K562 (cell line): ENCODE results near the gene PCAT6. TPM values are rescaled to one million over a fixed set of nuclear protein-coding genes. Genes with fewer than 3 reads are reported as not detected.

Experiments used
- ATAC-seq: fragments of 200-7000 bp; cut with Tn5 transposase; 3 replicates; pipeline ENCODE4 v1.9.1; 2020; ENCODE audit warnings: moderate library complexity
- BruUV-seq: library from RNA; stranded (reverse); fragments of 400-500 nt; replicated peaks from 2 replicates; lab custom pipeline; 2021; lab: Mats Ljungman, UMichigan
- CTCF ChIA-PET: fragments of 300-600 bp; formaldehyde crosslinking; extraction: SDS; loops from one replicate; lab custom pipeline; 2021; ENCODE audit warnings: low intra/inter-chr PET ratio; lab: Yijun Ruan, JAX
- POLR2A ChIA-PET: fragments of 300-600, 350-650 bp; sonication (Branson Sonifier 250); formaldehyde crosslinking; extraction: SDS; loops from one replicate; lab custom pipeline; 2021; ENCODE audit warnings: antibody characterized with exemption, inconsistent platforms; lab: Yijun Ruan, JAX
- DNase-seq, 4 experiments: peaks; one replicate each; pipeline versions ENCODE4 v3.0.0 to v3.0.0-alpha.2; 2011 to 2018; ENCODE audit warnings: low spot score in 3 of 4, mixed read lengths in 3 of 4; ENCODE audit errors: extremely low read depth in 1 of 4
- FAIRE-seq: peaks from 2 replicates; lab custom pipeline; 2011; peaks lifted over from hg19 to GRCh38; lab: Jason Lieb, UNC
- H2AFZ ChIP-seq: 2 replicates; pipeline ENCODE4 v1.6.0; 2011; ENCODE audit warnings: low read depth, low read length, control low read depth, inconsistent platforms
- H3K27ac ChIP-seq: fragments of 200-600 bp; 3 replicates; pipeline ENCODE4 v1.8.0; 2011; ENCODE audit warnings: low read depth, mild to moderate bottlenecking, control low read depth, inconsistent platforms, low read length, moderate library complexity, mixed read lengths; ENCODE audit errors: extremely low read depth
- H3K27me3 ChIP-seq, 2 experiments: fragments of 300-600 bp in 1 of 2; 2 replicates in 1 of 2; 3 replicates in 1 of 2; pipeline versions ENCODE4 v1.6.0 to v1.8.0; 2011; ENCODE audit warnings: inconsistent platforms in 2 of 2, low read length in 2 of 2, mild to moderate bottlenecking in 1 of 2, mixed read lengths in 1 of 2, moderate library complexity in 1 of 2; ENCODE audit not compliant: control insufficient read depth in 2 of 2, insufficient read depth in 2 of 2
- H3K36me3 ChIP-seq: fragments of 300-600 bp; 3 replicates; pipeline ENCODE4 v1.8.0; 2011; ENCODE audit warnings: mild to moderate bottlenecking, low read length, inconsistent platforms; ENCODE audit not compliant: control insufficient read depth, insufficient read depth
- H3K4me1 ChIP-seq, 2 experiments: fragments of 200-600 bp in 1 of 2; replicated peaks in 1 of 2; 2 replicates in 1 of 2; 3 replicates in 1 of 2; pipeline versions ENCODE4 v1.5.1 to v1.8.0; 2011; ENCODE audit warnings: inconsistent platforms in 2 of 2, low read length in 2 of 2, mild to moderate bottlenecking in 1 of 2, mixed read lengths in 1 of 2, moderate library complexity in 1 of 2; ENCODE audit not compliant: control insufficient read depth in 2 of 2, insufficient read depth in 2 of 2
- H3K4me2 ChIP-seq: 2 replicates; pipeline ENCODE4 v1.6.1; 2011; ENCODE audit warnings: low read length, control low read depth, inconsistent platforms, mixed read lengths; ENCODE audit not compliant: insufficient read depth
- H3K4me3 ChIP-seq: fragments of 200-600 bp; sonication (generic), shearing (Covaris generic); 2 replicates; pipeline ENCODE4 v1.5.1; 2016; ENCODE audit warnings: control low read depth, inconsistent platforms
- H3K79me2 ChIP-seq: fragments of 200-600 bp; 3 replicates; pipeline ENCODE4 v1.8.0; 2011; ENCODE audit warnings: low read length, inconsistent platforms; ENCODE audit not compliant: control insufficient read depth, insufficient read depth
- H3K9ac ChIP-seq, 2 experiments: 2 replicates each; pipeline versions ENCODE4 v1.6.0 to v1.6.1; 2011; ENCODE audit warnings: low read depth in 2 of 2, low read length in 2 of 2, control low read depth in 1 of 2, inconsistent platforms in 1 of 2, mild to moderate bottlenecking in 1 of 2, mixed read lengths in 1 of 2; ENCODE audit not compliant: insufficient read depth in 1 of 2
- H3K9me1 ChIP-seq: one replicate; pipeline ENCODE4 v1.6.0; 2011; ENCODE audit warnings: inconsistent platforms, mild to moderate bottlenecking, low read length, moderate library complexity; ENCODE audit not compliant: control insufficient read depth, insufficient read depth
- H3K9me3 ChIP-seq: replicated peaks from 2 replicates; pipeline ENCODE4 v1.5.1; 2011; ENCODE audit warnings: low read depth, low read length, inconsistent platforms; ENCODE audit not compliant: control insufficient read depth, insufficient read depth
- H4K20me1 ChIP-seq: replicated peaks from 2 replicates; pipeline ENCODE4 v1.6.1; 2011; ENCODE audit warnings: low read length, inconsistent platforms, mixed read lengths; ENCODE audit not compliant: control insufficient read depth, insufficient read depth
- ARID1B ChIP-seq: fragments of 450-650 bp; IDR thresholded peaks from 2 replicates; pipeline ENCODE4 v1.6.1; 2016; ENCODE audit warnings: antibody characterized with exemption, mild to moderate bottlenecking, inconsistent platforms
- CBFA2T3 ChIP-seq: fragments of 450-650 bp; IDR thresholded peaks from 2 replicates; pipeline ENCODE4 v1.6.1; 2017
- DPF2 ChIP-seq: fragments of 450-650 bp; IDR thresholded peaks from 2 replicates; pipeline ENCODE4 v1.6.1; 2016
- GATAD2B ChIP-seq: fragments of 450-650 bp; IDR thresholded peaks from 2 replicates; pipeline ENCODE4 v1.6.1; 2017; ENCODE audit warnings: mild to moderate bottlenecking, borderline replicate concordance
- HLTF ChIP-seq: fragments of 450-650 bp; IDR thresholded peaks from 2 replicates; pipeline ENCODE4 v1.6.1; 2016
- MAFK ChIP-seq: IDR thresholded peaks from 2 replicates; pipeline ENCODE4 v1.6.1; 2011; ENCODE audit warnings: low read length, improper control_type of control experiment
- NCOR1 ChIP-seq: fragments of 450-650 bp; IDR thresholded peaks from 2 replicates; pipeline ENCODE4 v1.6.1; 2016; ENCODE audit warnings: mild to moderate bottlenecking, moderate library complexity
- NFE2 ChIP-seq: IDR thresholded peaks from 2 replicates; pipeline ENCODE4 v1.6.1; 2014; ENCODE audit warnings: antibody characterized with exemption, low read depth
- RBM34 ChIP-seq: fragments of 200-400 bp; formaldehyde crosslinking; IDR thresholded peaks from 2 replicates; pipeline ENCODE4 v1.6.1; 2018; ENCODE audit warnings: low read length, borderline replicate concordance; ENCODE audit not compliant: insufficient read depth
- SMAD3 ChIP-seq: fragments of 450-650 bp; formaldehyde crosslinking; conservative IDR thresholded peaks from 2 replicates; pipeline ENCODE4 v1.4.0; 2020; ENCODE audit warnings: mild to moderate bottlenecking
- whole genome bisulfite sequencing: fragments of 100-300 bp; shearing (Covaris generic); methylation state at CpG from one replicate; pipeline ENCODE4 v1.1.6; 2016; ENCODE audit warnings: low coverage, mixed read lengths; ENCODE audit not compliant: insufficient coverage; ENCODE audit errors: missing lambda C conversion rate; 5-methylcytosine and 5-hydroxymethylcytosine counted together
- in situ Hi-C: fragments of 300-500 bp; cut with MboI; formaldehyde crosslinking; loops from 4 replicates; pipeline ENCODE4 v1.15.0; 2018; ENCODE audit warnings: inconsistent platforms, mixed read lengths
- intact Hi-C: fragments of 100-400 bp; cut with micrococcal nuclease; formaldehyde crosslinking; loops from 2 replicates; pipeline ENCODE4 v1.14.2; 2022
- polyA plus RNA-seq, 8 experiments: library from polyadenylated mRNA; depleted of rRNA in 4 of 8; stranded (reverse) in 5 of 8; unstranded in 3 of 8; fragments of >200 nt; fragmentation: Nextera tagmentation in 2 of 8; fragmentation: Illumina TruSeq in 1 of 8; extraction: Ambion mirVana in 2 of 8; extraction: Trizol in 1 of 8; gene quantifications; 2 replicates each; pipeline versions ENCODE4 v1.2.1 to v1.2.3, GENCODE V29; 2011 to 2014; ENCODE audit warnings: inconsistent platforms in 1 of 8, missing spikeins in 1 of 8
- total RNA-seq, 7 experiments: library from RNA; depleted of rRNA in 6 of 7; stranded (reverse); fragments of >200 nt in 6 of 7; fragmentation: Illumina TruSeq in 2 of 7; extraction: Trizol in 2 of 7; gene quantifications; 2 replicates each; pipeline versions ENCODE4 v1.2.1 to v1.2.3, GENCODE V29; 2011 to 2021; ENCODE audit warnings: low replicate concordance in 1 of 7
- TF ChIP-seq, protein P1 (sequence below): fragments of 200-800 bp; sonication (Bioruptor generic); IDR thresholded peaks from 2 replicates; pipeline ENCODE4 v1.6.1; 2017; ENCODE audit warnings: missing genetic modification characterization, missing compliant biosample characterization
- TF ChIP-seq, protein P2 (sequence below): fragments of 250-450 bp; sonication (Bioruptor Pico); IDR thresholded peaks from 2 replicates; pipeline ENCODE4 v1.5.0; 2022; ENCODE audit warnings: mild to moderate bottlenecking

PCAT6 gene
- total and polyA plus RNA-seq, 9 of the 15 experiments (the other 6 are each of a cell fraction or from before 2014, with no cell fraction given), result 0.25 to 2.4 (median 0.54) TPM; not detected in 1

DNA sequence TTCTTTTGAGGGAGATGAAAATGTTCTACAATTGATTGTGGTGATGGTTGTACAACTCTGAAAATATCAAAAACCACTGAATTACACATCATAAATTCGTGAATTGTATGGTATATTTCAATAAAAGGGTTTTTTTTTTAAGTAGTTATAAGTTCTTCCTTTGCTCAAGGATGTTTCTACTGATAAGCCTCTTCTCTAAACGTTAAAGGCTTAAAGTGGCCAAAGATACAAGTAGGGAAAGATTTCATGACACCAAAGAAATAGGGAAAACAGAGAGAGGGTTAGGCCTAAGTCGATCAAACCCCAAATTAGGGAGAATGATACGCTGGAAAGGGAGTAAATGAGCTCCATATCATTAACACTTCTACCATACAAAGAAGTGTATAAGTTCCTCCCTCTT, 6.6 kb upstream of the PCAT6 start:
- no peaks in the 10 kb centered on the region for H3K9me3 ChIP-seq
- DNase-seq (peak in 1 of 4 experiments; percentile 34), ATAC-seq (no peak), FAIRE-seq (peak; percentile 23)
- 2% methylated on average over 4 of the region's 4 CpGs for WGBS
- peak overlapping the region; percentile 32; the same call in 1 of the 2 replicates for H2AFZ ChIP-seq
- no peaks in the 10 kb centered on the region for H3K27me3 ChIP-seq
- TF ChIP-seq, protein P1, sequence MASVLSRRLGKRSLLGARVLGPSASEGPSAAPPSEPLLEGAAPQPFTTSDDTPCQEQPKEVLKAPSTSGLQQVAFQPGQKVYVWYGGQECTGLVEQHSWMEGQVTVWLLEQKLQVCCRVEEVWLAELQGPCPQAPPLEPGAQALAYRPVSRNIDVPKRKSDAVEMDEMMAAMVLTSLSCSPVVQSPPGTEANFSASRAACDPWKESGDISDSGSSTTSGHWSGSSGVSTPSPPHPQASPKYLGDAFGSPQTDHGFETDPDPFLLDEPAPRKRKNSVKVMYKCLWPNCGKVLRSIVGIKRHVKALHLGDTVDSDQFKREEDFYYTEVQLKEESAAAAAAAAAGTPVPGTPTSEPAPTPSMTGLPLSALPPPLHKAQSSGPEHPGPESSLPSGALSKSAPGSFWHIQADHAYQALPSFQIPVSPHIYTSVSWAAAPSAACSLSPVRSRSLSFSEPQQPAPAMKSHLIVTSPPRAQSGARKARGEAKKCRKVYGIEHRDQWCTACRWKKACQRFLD (CRISPR knock-in tag), result 0 out of 2 replicates have a peak, but pooled peaks have one; percentile 13
- no peak for TF ChIP-seq HLTF
- TF ChIP-seq, protein P2, sequence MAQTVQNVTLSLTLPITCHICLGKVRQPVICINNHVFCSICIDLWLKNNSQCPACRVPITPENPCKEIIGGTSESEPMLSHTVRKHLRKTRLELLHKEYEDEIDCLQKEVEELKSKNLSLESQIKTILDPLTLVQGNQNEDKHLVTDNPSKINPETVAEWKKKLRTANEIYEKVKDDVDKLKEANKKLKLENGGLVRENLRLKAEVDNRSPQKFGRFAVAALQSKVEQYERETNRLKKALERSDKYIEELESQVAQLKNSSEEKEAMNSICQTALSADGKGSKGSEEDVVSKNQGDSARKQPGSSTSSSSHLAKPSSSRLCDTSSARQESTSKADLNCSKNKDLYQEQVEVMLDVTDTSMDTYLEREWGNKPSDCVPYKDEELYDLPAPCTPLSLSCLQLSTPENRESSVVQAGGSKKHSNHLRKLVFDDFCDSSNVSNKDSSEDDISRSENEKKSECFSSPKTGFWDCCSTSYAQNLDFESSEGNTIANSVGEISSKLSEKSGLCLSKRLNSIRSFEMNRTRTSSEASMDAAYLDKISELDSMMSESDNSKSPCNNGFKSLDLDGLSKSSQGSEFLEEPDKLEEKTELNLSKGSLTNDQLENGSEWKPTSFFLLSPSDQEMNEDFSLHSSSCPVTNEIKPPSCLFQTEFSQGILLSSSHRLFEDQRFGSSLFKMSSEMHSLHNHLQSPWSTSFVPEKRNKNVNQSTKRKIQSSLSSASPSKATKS, result no peak
- TF ChIP-seq RBM34, result no peak
- TF ChIP-seq GATAD2B, result 0 out of 2 replicates have a peak, but pooled peaks have one; percentile 12
- TF ChIP-seq NCOR1, result peak; percentile 28; the same call in 1 of the 2 replicates
- peak; percentile 24; the same call in 1 of the 2 replicates for TF ChIP-seq DPF2
- 0 out of 2 replicates have a peak, but pooled peaks have one; percentile 2 for TF ChIP-seq NFE2
- TF ChIP-seq MAFK, result no peak
- 0 out of 2 replicates have a peak, but pooled peaks have one; percentile 35 for TF ChIP-seq SMAD3
- TF ChIP-seq CBFA2T3, result peak; percentile 43; the same call in 1 of the 2 replicates
- TF ChIP-seq ARID1B, result peak; percentile 34; the same call in 1 of the 2 replicates
- H3K4me3 ChIP-seq, result peak overlapping the region; percentile 83
- H3K36me3 ChIP-seq, result peaks cover 3% of the 10 kb centered on the region; the same call in 1 of the 3 replicates
- H3K4me1 ChIP-seq, result peaks cover 23 to 29% of the 10 kb centered on the region in 2 experiments
- H3K9me1 ChIP-seq, result no peaks in the 10 kb centered on the region
- ChIA-PET POLR2A (interaction anchor here (1.5 to 2.0 kb wide), 2 partner anchors 8 to 12 kb away, joined by 8 to 11 read pairs; no protein-coding TSS in a partner anchor), CTCF (no interaction called here)
- H4K20me1 ChIP-seq, result no peaks in the 10 kb centered on the region; the same call in 1 of the 2 replicates
- peak overlapping the region; percentile 90 for H3K27ac ChIP-seq
- in situ Hi-C loops (no loop called here), intact Hi-C loops (loop anchor here (10.0 kb wide), 1 partner anchor 649 kb away; no protein-coding TSS in a partner anchor)
- H3K79me2 ChIP-seq, result peaks cover 93% of the 10 kb centered on the region
- no TSS peak for BruUV-seq
- peak overlapping the region in 1 of 2 experiments; percentile 92; a peak in 2 of 4 replicates for H3K9ac ChIP-seq
- H3K4me2 ChIP-seq, result peak overlapping the region; percentile 91
